ENCODE data around the gene CSAG1. TPM values are rescaled to one million over a fixed set of nuclear protein-coding genes. Genes with fewer than 3 reads are reported as not detected.
"Not testable (repeated sequence)": the region's sequence is repeated elsewhere in the genome, so short reads cannot be mapped to it uniquely, and the experiment has no call there.

Gene CSAG1, protein sequence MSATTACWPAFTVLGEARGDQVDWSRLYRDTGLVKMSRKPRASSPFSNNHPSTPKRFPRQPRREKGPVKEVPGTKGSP
- total RNA-seq = not detected
- not detected for total RNA-seq (2013)

DNA sequence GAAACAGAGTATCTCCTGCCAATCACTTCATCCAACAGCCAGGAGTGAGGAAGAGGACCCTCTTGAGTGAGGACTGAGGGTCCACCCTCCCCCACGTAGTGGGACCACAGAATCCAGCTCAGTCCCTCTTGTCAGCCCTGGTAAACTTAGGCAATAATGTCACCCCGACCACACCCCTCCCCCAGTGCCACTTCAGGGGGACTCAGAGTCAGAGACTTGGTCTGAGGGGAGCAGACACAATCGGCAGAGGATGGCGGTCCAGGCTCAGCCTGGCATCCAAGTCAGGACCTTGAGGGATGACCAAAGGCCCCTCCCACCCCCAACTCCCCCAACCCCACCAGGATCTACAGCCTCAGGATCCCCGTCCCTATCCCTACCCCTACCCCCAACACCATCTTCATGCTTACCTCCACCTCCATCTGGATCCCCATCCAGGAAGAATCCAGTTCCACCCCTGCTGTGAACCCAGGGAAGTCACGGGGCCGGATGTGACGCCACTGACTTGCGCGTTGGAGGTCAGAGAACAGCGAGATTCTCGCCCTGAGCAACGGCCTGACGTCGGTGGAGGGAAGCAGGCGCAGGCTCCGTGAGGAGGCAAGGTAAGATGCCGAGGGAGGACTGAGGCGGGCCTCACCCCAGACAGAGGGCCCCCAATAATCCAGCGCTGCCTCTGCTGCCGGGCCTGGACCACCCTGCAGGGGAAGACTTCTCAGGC, at the start of gene CSAG1, which contains the start of gene MAGEA12:
TSS of gene CSAG1 (minus strand) at position 461 of the 715 bp plus-strand sequence. CDS start 1,261 bp downstream, outside the sequence.
TSS of gene MAGEA12 (plus strand) at position 497 of the 715 bp plus-strand sequence. CDS start 2,405 bp downstream, outside the sequence.
- TF ChIP-seq, protein P1, sequence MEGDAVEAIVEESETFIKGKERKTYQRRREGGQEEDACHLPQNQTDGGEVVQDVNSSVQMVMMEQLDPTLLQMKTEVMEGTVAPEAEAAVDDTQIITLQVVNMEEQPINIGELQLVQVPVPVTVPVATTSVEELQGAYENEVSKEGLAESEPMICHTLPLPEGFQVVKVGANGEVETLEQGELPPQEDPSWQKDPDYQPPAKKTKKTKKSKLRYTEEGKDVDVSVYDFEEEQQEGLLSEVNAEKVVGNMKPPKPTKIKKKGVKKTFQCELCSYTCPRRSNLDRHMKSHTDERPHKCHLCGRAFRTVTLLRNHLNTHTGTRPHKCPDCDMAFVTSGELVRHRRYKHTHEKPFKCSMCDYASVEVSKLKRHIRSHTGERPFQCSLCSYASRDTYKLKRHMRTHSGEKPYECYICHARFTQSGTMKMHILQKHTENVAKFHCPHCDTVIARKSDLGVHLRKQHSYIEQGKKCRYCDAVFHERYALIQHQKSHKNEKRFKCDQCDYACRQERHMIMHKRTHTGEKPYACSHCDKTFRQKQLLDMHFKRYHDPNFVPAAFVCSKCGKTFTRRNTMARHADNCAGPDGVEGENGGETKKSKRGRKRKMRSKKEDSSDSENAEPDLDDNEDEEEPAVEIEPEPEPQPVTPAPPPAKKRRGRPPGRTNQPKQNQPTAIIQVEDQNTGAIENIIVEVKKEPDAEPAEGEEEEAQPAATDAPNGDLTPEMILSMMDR (IDR thresholded peaks at IDR 0.05) = no peak
- no peak within 1 kb of the TSS for H3K4me3 ChIP-seq (ENCODE audit: low read length)
- H3K27me3 ChIP-seq (ENCODE audit: control insufficient read depth, insufficient read depth, low read length) = no peaks in the 10 kb centered on the region
- no peaks in the 10 kb centered on the region for H3K36me3 ChIP-seq (ENCODE audit: control insufficient read depth, insufficient read depth, low read length)
- Mint-ChIP-seq H3K4me3 (no peak within 1 kb of the TSS), H3K27me3 (ENCODE audit: low read depth in 2 of 2) (peaks cover 0 to 36% of the 10 kb centered on the region in 2 donors), H3K36me3 (no peaks in the 10 kb centered on the region), H3K4me1 (no peaks in the 10 kb centered on the region), H3K9me3 (no peaks in the 10 kb centered on the region), H3K27ac (no peak within 1 kb of the TSS)
- H3K4me1 ChIP-seq (ENCODE audit: control insufficient read depth, insufficient read depth, low read length) = no peaks in the 10 kb centered on the region
- DNase-seq (no peak), ATAC-seq (no peak)
- WGBS (ENCODE audit: insufficient coverage) = 91% methylated on average over 4 of the region's 21 CpGs
- no peak within 1 kb of the TSS for H3K27ac ChIP-seq (ENCODE audit: low read length)
- intact Hi-C loops (cut with micrococcal nuclease) = no loop called here
- H3K9me3 ChIP-seq (ENCODE audit: control insufficient read depth, insufficient read depth, low read length) = no peaks in the 10 kb centered on the region

DNA sequence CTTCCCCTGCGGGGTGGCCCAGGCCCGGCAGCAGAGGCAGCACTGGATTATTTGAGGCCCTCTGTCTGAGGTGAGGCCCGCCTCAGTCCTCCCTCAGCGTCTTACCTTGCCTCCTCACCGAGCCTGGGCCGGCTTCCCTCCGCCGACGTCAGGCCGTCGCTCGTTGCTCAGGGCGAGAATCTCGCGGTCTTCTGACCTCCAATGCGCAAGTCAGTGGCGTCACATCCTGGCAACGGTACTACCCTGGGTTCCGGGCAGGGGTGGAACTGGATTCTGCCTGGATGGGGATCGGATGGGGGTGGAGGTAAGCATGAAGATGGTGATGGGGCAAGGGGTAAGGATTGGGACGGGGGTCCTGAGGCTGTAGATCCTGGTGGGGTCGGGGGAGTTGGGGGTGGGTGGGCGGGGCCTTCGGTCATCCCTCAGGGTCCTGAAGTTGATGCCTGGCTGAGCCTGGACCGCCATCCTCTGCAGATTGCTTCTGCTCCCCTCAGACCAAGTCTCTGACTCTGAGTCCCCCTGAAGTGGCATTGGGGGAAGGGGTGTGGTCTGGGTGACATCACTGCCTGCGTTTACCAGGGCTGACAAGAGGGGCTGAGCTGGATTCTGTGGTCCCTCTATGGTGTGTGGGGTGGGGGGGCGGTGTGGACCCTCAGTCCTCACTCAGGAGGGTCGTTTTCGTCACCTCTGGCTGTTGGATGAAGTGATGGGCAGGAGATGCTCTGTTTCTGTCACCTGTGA, 36.2 kb upstream of the CSAG1 start, which contains the start of gene MAGEA6:
TSS of gene MAGEA6 (minus strand) at position 141 of the 741 bp plus-strand sequence. CDS start 2,039 bp downstream, outside the sequence.
- no CpG with 5 or more reads among the region's 29 CpGs for WGBS (ENCODE audit: insufficient coverage)

DNA sequence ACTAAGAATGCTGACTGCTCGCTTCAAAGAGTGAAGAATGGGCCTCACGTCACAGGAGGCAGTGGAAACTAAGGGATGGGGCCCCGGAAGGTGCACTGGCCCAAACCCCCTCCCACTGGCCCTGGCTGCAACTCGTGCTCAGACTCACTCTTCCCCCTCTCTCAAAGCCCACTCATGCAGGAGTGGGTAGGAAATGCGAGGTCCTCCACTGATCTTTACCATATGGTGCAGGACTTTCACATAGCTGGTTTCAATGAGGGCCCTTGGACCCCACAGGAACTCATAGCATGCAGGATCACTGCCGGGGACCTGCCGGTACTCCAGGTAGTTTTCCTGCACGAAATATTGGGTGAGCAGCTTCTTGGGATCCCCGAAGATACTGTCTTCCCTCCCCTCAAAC, 33.0 kb upstream of the CSAG1 start:
- H3K4me3 ChIP-seq (ENCODE audit: low read length); H3K27me3 ChIP-seq (ENCODE audit: control insufficient read depth, insufficient read depth, low read length); H3K4me3 Mint-ChIP-seq; ATAC-seq; DNase-seq; H3K9me3 Mint-ChIP-seq; H3K27me3 Mint-ChIP-seq (ENCODE audit: low read depth in 2 of 2); H3K36me3 Mint-ChIP-seq; H3K27ac Mint-ChIP-seq; H3K36me3 ChIP-seq (ENCODE audit: control insufficient read depth, insufficient read depth, low read length); H3K9me3 ChIP-seq (ENCODE audit: control insufficient read depth, insufficient read depth, low read length); H3K27ac ChIP-seq (ENCODE audit: low read length); intact Hi-C loops (cut with micrococcal nuclease); H3K4me1 ChIP-seq (ENCODE audit: control insufficient read depth, insufficient read depth, low read length); H3K4me1 Mint-ChIP-seq: not testable (repeated sequence)
- 93% methylated on average over 6 of the region's 9 CpGs for WGBS (ENCODE audit: insufficient coverage)

More for the DNA sequence above, 36.2 kb upstream of the CSAG1 start, which contains the start of gene MAGEA6:
- H3K9me3 ChIP-seq (ENCODE audit: control insufficient read depth, insufficient read depth, low read length); DNase-seq; H3K27me3 ChIP-seq (ENCODE audit: control insufficient read depth, insufficient read depth, low read length); H3K27ac ChIP-seq (ENCODE audit: low read length); intact Hi-C loops (cut with micrococcal nuclease); H3K4me3 Mint-ChIP-seq; H3K36me3 ChIP-seq (ENCODE audit: control insufficient read depth, insufficient read depth, low read length); H3K4me3 ChIP-seq (ENCODE audit: low read length); H3K9me3 Mint-ChIP-seq; H3K36me3 Mint-ChIP-seq; ATAC-seq; H3K4me1 Mint-ChIP-seq; H3K27me3 Mint-ChIP-seq (ENCODE audit: low read depth in 2 of 2); H3K27ac Mint-ChIP-seq; H3K4me1 ChIP-seq (ENCODE audit: control insufficient read depth, insufficient read depth, low read length): not testable (repeated sequence)

DNA sequence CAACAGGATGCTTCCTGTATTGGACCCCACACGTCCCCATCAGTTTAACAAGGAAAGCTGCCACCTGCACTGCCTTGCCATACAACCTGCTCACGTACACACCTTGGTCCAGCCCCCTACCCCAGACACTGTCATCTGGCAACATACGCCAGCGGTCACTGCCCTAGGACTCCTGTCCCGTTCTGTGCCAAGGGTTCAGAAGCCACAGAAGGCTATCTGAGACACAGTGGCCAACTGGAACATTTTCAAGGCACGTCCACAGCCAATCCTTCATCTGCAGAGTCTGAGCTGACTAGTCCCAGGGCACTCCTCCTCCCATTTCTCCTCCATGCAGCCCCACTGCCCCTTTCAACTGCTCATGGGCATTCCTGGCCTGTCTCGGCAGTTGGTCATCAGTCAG, 28.1 kb upstream of the CSAG1 start:
- intact Hi-C loops (cut with micrococcal nuclease); H3K4me3 ChIP-seq (ENCODE audit: low read length); H3K9me3 Mint-ChIP-seq; H3K4me3 Mint-ChIP-seq; DNase-seq; H3K9me3 ChIP-seq (ENCODE audit: control insufficient read depth, insufficient read depth, low read length); H3K27me3 ChIP-seq (ENCODE audit: control insufficient read depth, insufficient read depth, low read length); H3K4me1 ChIP-seq (ENCODE audit: control insufficient read depth, insufficient read depth, low read length); H3K4me1 Mint-ChIP-seq; H3K27me3 Mint-ChIP-seq (ENCODE audit: low read depth in 2 of 2); H3K27ac ChIP-seq (ENCODE audit: low read length); ATAC-seq; H3K27ac Mint-ChIP-seq; H3K36me3 Mint-ChIP-seq; H3K36me3 ChIP-seq (ENCODE audit: control insufficient read depth, insufficient read depth, low read length): not testable (repeated sequence)
- no CpG with 5 or more reads among the region's 7 CpGs for WGBS (ENCODE audit: insufficient coverage)

DNA sequence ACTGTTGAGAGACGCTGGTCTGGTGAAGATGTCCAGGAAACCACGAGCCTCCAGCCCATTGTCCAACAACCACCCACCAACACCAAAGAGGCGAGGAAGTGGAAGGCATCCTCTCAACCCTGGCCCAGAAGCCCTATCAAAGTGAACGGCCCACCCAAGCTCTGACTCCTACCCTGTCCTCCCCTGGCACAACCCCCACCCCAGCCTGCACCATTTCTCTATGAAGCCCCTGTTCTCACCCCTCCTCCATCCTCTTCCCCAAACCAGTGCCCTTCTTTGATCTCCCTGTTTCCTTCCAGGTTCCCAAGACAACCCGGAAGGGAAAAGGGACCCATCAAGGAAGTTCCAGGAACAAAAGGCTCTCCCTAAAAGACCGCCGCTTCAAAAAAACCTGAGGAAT, 26.0 kb upstream of the CSAG1 start:
- H3K4me3 Mint-ChIP-seq; H3K4me1 Mint-ChIP-seq; H3K27ac ChIP-seq (ENCODE audit: low read length); intact Hi-C loops (cut with micrococcal nuclease); H3K27me3 ChIP-seq (ENCODE audit: control insufficient read depth, insufficient read depth, low read length); H3K27ac Mint-ChIP-seq; H3K4me1 ChIP-seq (ENCODE audit: control insufficient read depth, insufficient read depth, low read length); H3K4me3 ChIP-seq (ENCODE audit: low read length); H3K36me3 Mint-ChIP-seq; H3K9me3 ChIP-seq (ENCODE audit: control insufficient read depth, insufficient read depth, low read length); ATAC-seq; H3K9me3 Mint-ChIP-seq; H3K36me3 ChIP-seq (ENCODE audit: control insufficient read depth, insufficient read depth, low read length); H3K27me3 Mint-ChIP-seq (ENCODE audit: low read depth in 2 of 2); DNase-seq: not testable (repeated sequence)
- no CpG with 5 or more reads among the region's 7 CpGs for WGBS (ENCODE audit: insufficient coverage)

DNA sequence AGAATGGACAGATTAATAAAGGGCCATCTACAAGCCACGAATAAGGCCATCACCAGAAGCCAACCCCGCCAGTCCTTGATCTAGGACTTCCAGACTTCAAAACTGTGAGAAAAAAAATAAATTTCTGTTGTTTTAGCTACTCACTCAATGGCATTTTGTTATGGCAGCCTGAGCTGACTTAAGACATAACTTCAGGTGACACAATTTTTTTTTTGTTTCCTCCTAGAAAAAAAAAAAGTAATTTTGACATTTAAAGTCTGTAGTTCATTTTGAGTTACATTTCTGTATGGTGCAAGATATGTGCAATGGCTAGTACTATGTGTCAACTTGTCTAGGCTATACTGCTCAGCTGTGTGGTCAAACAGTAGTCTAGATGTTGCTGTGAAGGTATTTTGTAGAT, 25.4 kb upstream of the CSAG1 start, which contains the start of gene CSAG3:
TSS of gene CSAG3 (plus strand) at position 301 of the 400 bp plus-strand sequence.
- DNase-seq, H3K4me3 Mint-ChIP-seq: not testable (repeated sequence)
- no CpG with 5 or more reads among the region's 2 CpGs for WGBS (ENCODE audit: insufficient coverage)

DNA sequence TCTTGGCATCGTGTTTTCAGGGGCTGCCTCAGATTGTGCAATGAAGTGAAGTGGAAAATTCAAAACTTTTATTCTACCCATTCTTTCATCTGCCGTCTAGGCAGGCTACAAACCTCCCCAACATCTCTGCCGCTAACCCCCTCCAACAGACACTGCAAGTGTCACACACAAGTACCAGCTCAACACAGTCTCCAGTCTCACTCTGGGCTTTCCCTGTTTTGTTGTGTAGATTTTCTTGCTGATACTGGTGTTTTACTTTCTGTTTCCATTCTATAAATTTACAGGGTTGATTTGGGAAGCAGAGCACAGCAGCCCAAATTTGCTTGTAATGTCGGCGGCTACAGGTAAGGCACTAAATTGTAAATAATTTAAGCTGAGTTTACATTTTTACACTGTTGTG, 21.4 kb upstream of the CSAG1 start:
- H3K27ac Mint-ChIP-seq; H3K9me3 ChIP-seq (ENCODE audit: control insufficient read depth, insufficient read depth, low read length); H3K27me3 Mint-ChIP-seq (ENCODE audit: low read depth in 2 of 2); intact Hi-C loops (cut with micrococcal nuclease); H3K4me1 ChIP-seq (ENCODE audit: control insufficient read depth, insufficient read depth, low read length); ATAC-seq; H3K36me3 Mint-ChIP-seq; H3K27ac ChIP-seq (ENCODE audit: low read length); H3K36me3 ChIP-seq (ENCODE audit: control insufficient read depth, insufficient read depth, low read length); H3K27me3 ChIP-seq (ENCODE audit: control insufficient read depth, insufficient read depth, low read length); DNase-seq; H3K4me3 Mint-ChIP-seq; H3K4me3 ChIP-seq (ENCODE audit: low read length); H3K4me1 Mint-ChIP-seq; H3K9me3 Mint-ChIP-seq: not testable (repeated sequence)
- no CpG with 5 or more reads among the region's 5 CpGs for whole genome bisulfite sequencing (ENCODE audit: insufficient coverage)

More for the DNA sequence above, 25.4 kb upstream of the CSAG1 start, which contains the start of gene CSAG3:
- ATAC-seq; intact Hi-C loops (cut with micrococcal nuclease); H3K36me3 ChIP-seq (ENCODE audit: control insufficient read depth, insufficient read depth, low read length); H3K27ac ChIP-seq (ENCODE audit: low read length); H3K4me3 ChIP-seq (ENCODE audit: low read length); H3K27ac Mint-ChIP-seq; H3K4me1 ChIP-seq (ENCODE audit: control insufficient read depth, insufficient read depth, low read length); H3K9me3 Mint-ChIP-seq; H3K27me3 Mint-ChIP-seq (ENCODE audit: low read depth in 2 of 2); H3K9me3 ChIP-seq (ENCODE audit: control insufficient read depth, insufficient read depth, low read length); H3K27me3 ChIP-seq (ENCODE audit: control insufficient read depth, insufficient read depth, low read length); H3K36me3 Mint-ChIP-seq; H3K4me1 Mint-ChIP-seq: not testable (repeated sequence)

All from natural killer cell (primary cell).